Fibroblast of villous mesenchyme (primary cell): ENCODE data around the gene RAB7B. TPM values are rescaled to one million over a fixed set of nuclear protein-coding genes. Genes with fewer than 3 reads are reported as not detected.

ENCODE experiments used
- DNase-seq: peaks from one replicate; pipeline ENCODE4 v3.0.0-alpha.2; 2010; ENCODE audit warnings: low read depth
- H3K4me3 ChIP-seq: 2 replicates; pipeline ENCODE4 v1.5.1; 2011; ENCODE audit warnings: low read depth, mild to moderate bottlenecking, low read length
- CTCF ChIP-seq: IDR thresholded peaks from 2 replicates; pipeline ENCODE4 v1.5.1; 2012; ENCODE audit warnings: low read depth, mild to moderate bottlenecking, low read length; ENCODE audit not compliant: insufficient read depth
- total RNA-seq: library from RNA; depleted of rRNA; stranded (reverse); fragments of >200 nt; gene quantifications from 2 replicates; pipeline ENCODE4 v1.2.3, GENCODE V29; 2012

RAB7B gene
- total RNA-seq, 1 donor, result 5.2 TPM

DNA sequence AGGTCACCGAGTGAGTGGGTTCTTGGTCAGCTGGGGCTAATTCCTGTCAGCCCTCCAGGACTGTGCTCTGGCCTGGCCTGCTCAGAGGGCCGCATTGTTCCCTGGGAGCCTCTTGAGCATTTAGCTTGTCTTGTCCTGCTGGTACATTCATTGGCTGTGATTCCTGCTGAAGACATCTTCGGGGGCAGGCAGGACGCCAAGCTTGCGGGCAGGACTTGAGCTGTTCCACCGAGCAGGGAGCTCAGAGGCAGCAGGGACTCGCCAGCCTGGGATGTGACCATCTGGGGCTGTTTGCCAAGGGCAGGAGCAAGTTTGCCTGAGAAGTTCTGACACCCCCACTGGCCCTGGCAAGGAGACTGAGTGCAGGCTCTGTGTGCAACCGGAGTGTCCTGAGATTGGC, 52.9 kb downstream of the RAB7B start:
- DNase-seq, result no peak
- H3K4me3 ChIP-seq, result no peak overlapping the region
- TF ChIP-seq CTCF, result no peak

DNA sequence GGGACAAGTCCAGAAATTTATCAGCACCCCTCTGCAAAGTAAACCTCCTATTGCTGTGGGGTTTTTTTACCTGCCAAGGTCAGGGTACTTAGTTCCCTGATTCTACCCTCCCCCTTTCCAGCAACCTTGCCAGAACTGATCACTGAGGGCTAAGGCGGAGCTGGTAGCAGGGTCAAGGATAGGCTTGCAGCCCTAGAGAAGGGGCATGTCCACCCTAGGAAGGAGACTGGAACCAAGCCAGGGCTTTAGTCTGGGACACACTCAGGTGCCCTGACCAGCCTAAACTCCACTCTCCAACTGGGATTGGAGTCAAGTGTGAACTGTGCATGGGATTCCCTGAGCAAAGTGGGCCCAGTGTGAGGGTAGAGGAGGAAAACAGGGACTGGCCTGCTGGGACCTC, 53.4 kb downstream of the RAB7B start:
- TF ChIP-seq CTCF, result no peak
- DNase-seq, result no peak
- no peak overlapping the region for H3K4me3 ChIP-seq

DNA sequence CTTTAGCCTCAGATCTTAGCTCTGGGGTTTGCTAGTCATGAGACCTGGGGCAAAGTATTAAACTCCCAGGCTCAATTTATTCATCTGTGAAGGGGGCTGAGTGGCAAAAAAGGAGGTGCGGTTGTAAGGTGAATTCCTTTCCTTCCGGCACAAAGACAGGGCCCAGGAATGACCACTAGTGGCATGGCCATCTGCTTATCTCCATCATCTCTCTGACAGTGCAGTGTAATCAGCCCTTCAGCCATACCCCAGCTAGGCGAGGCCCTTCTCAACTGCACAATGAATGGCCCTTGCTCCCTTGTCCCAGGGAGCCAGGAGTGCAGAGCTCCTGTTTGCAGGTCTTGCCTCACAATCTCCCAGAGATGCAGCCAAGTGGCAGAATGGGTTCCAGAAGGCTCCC, 54.3 kb downstream of the RAB7B start:
- DNase-seq, result no peak
- H3K4me3 ChIP-seq, result no peak overlapping the region

DNA sequence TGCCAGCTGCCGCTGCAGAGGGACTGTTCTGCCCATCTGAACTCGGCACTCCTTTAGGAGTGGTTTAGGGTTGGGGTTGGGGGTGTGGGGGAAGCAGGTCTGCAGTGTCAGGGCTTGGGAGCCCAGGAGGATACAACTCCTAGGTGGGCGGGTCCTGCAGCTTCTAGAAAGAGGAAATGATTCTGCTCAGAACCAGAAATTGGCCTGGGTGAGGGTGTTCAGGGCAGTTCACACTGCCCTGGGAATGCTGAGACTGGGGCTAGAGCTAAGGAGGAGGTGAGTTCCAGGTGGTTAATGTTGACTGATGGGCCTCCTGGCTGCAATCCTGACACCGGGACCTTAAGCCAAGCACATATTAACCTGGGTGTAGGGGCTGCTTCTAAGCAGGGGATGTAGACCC, 55.2 kb downstream of the RAB7B start:
- DNase-seq, result no peak
- TF ChIP-seq CTCF, result no peak

More for the DNA sequence above, 54.3 kb downstream of the RAB7B start:
- no peak for TF ChIP-seq CTCF

GRCh38 chr1:205947024-205947423, 56.2 kb downstream of the RAB7B start:
- H3K4me3 ChIP-seq, result no peak overlapping the region
- no peak for TF ChIP-seq CTCF
- no peak for DNase-seq

More for the DNA sequence above, 55.2 kb downstream of the RAB7B start:
- H3K4me3 ChIP-seq, result no peak overlapping the region

DNA sequence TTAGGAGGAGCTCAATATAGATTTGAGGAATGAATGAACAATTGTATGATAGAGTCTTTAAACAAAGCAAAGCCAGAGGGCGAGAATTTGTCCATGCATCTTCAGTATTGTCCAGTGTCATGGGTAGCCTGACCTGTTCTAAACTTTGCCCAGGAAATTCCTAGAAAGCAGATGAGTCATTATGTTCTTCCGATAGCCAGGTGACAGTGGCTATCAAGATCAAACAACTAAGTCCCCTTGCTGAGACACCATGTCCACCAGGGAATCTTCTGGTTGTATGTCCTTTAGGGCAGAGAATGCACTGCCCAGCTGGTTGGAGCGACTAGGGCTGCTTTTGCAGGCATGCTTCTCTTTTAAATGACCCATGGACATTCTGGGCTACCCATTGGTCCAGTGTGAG, 58.1 kb downstream of the RAB7B start:
- DNase-seq, result no peak
- no peak for TF ChIP-seq CTCF
- H3K4me3 ChIP-seq, result no peak overlapping the region

GRCh38 chr1:205944525-205944924, 58.7 kb downstream of the RAB7B start:
- no peak for DNase-seq
- TF ChIP-seq CTCF, result no peak
- no peak overlapping the region for H3K4me3 ChIP-seq
